ENCODE results near the gene P4HA2.

P4HA2 gene

DNA sequence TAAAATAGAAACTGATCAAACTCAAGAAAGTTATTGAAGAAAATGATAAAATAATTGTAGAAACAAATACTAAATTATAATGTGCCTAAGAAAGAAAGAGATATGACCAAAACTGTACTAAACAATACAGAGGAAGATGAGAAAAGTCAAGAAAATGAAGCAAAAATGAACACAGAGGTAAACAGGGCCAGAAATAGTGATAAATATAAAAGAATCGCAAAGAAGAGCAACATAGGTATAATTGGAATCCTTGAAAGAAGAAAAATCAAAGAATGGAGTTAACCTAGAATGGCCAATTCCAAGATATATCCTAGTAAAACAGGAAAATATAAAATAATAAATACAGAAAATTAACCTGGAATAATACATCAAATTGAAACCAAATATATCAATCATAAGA, 84.5 kb downstream of the P4HA2 start:
- no peak for DNase-seq (ENCODE audit: low spot score)
- in situ Hi-C loops (cut with MboI; ENCODE audit: low sequenced_read_pairs, unreplicated experiment), result no loop called here
- TF ChIP-seq, protein P1, sequence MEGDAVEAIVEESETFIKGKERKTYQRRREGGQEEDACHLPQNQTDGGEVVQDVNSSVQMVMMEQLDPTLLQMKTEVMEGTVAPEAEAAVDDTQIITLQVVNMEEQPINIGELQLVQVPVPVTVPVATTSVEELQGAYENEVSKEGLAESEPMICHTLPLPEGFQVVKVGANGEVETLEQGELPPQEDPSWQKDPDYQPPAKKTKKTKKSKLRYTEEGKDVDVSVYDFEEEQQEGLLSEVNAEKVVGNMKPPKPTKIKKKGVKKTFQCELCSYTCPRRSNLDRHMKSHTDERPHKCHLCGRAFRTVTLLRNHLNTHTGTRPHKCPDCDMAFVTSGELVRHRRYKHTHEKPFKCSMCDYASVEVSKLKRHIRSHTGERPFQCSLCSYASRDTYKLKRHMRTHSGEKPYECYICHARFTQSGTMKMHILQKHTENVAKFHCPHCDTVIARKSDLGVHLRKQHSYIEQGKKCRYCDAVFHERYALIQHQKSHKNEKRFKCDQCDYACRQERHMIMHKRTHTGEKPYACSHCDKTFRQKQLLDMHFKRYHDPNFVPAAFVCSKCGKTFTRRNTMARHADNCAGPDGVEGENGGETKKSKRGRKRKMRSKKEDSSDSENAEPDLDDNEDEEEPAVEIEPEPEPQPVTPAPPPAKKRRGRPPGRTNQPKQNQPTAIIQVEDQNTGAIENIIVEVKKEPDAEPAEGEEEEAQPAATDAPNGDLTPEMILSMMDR (IDR thresholded peaks at IDR 0.05; ENCODE audit: borderline replicate concordance, control extremely low read depth, extremely low read depth, insufficient read depth, missing control alignments), result no peak

DNA sequence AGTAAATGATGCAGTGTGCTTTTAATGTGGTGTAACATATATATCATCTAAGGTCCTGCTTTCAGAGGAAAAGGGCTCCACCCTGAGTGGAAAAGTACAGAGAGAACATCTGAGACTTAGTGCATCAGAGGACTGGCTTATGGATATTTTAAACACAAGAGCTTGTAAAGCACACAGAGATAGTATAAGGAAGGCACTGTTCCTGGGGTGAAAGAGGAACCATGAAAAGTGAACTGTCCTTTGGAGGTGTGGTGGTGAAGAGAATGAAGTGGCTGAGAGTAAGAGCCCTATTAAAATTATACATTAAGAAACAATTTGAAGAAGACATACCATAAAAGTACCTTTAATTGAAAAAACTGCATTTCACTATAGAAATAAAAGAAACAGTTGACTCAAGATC, 85.2 kb downstream of the P4HA2 start:
- DNase-seq (ENCODE audit: low spot score), result no peak
- in situ Hi-C loops (cut with MboI; ENCODE audit: low sequenced_read_pairs, unreplicated experiment), result no loop called here
- TF ChIP-seq, protein P1 (IDR thresholded peaks at IDR 0.05; ENCODE audit: borderline replicate concordance, control extremely low read depth, extremely low read depth, insufficient read depth, missing control alignments), result no peak
